ENCODE measurements around the gene ST3GAL6. TPM values are rescaled to one million over a fixed set of nuclear protein-coding genes. Genes with fewer than 3 reads are reported as not detected.

Gene ST3GAL6
- total RNA-seq, 1 experiment from 2014 or later, result 3.2 TPM

GRCh38 chr3:98779541-98780335 lies 16.6 kb downstream of the ST3GAL6 start:
- Mint-ChIP-seq H3K27me3 (ENCODE audit: unreplicated experiment) (no peaks in the 10 kb centered on the region), H3K4me1 (ENCODE audit: low read depth, unreplicated experiment) (peaks cover 36% of the 10 kb centered on the region), H3K36me3 (ENCODE audit: insufficient read depth, unreplicated experiment) (no peaks in the 10 kb centered on the region), H3K27ac (ENCODE audit: unreplicated experiment) (no peak overlapping the region), H3K9me3 (ENCODE audit: low read depth, unreplicated experiment) (no peaks in the 10 kb centered on the region), H3K4me3 (ENCODE audit: low read depth, unreplicated experiment) (no peak overlapping the region)
- CTCF ChIA-PET, result interaction anchor here (1.4 kb wide), 1 partner anchor 177 kb away, joined by 3 read pairs; no protein-coding TSS in a partner anchor
- intact Hi-C loops (cut with micrococcal nuclease; ENCODE audit: unreplicated experiment), result loop anchor here (5.0 kb wide), 1 partner anchor 37 kb away; no protein-coding TSS in a partner anchor
- TF ChIP-seq, protein P1, sequence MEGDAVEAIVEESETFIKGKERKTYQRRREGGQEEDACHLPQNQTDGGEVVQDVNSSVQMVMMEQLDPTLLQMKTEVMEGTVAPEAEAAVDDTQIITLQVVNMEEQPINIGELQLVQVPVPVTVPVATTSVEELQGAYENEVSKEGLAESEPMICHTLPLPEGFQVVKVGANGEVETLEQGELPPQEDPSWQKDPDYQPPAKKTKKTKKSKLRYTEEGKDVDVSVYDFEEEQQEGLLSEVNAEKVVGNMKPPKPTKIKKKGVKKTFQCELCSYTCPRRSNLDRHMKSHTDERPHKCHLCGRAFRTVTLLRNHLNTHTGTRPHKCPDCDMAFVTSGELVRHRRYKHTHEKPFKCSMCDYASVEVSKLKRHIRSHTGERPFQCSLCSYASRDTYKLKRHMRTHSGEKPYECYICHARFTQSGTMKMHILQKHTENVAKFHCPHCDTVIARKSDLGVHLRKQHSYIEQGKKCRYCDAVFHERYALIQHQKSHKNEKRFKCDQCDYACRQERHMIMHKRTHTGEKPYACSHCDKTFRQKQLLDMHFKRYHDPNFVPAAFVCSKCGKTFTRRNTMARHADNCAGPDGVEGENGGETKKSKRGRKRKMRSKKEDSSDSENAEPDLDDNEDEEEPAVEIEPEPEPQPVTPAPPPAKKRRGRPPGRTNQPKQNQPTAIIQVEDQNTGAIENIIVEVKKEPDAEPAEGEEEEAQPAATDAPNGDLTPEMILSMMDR (IDR thresholded peaks at IDR 0.05; ENCODE audit: unreplicated experiment), result no peak
- no TSS peak for BruUV-seq (replicated peaks)
- no peak for DNase-seq

GRCh38 chr3:98780343-98780742 lies 17.2 kb downstream of the ST3GAL6 start:
- H3K27ac Mint-ChIP-seq (ENCODE audit: unreplicated experiment), result no peak overlapping the region

GRCh38 chr3:98782824-98783500 lies 19.8 kb downstream of the ST3GAL6 start:
- TF ChIP-seq, protein P1 (IDR thresholded peaks at IDR 0.05; ENCODE audit: unreplicated experiment), result no peak
- DNase-seq, result no peak
- H3K36me3 Mint-ChIP-seq (ENCODE audit: insufficient read depth, unreplicated experiment), result no peaks in the 10 kb centered on the region
- no TSS peak for BruUV-seq (replicated peaks)
- no peak overlapping the region for H3K27ac Mint-ChIP-seq (ENCODE audit: unreplicated experiment)
- H3K27me3 Mint-ChIP-seq (ENCODE audit: unreplicated experiment), result no peaks in the 10 kb centered on the region
- H3K4me1 Mint-ChIP-seq (ENCODE audit: low read depth, unreplicated experiment), result peaks cover 45% of the 10 kb centered on the region
- no peaks in the 10 kb centered on the region for H3K9me3 Mint-ChIP-seq (ENCODE audit: low read depth, unreplicated experiment)
- intact Hi-C loops (cut with micrococcal nuclease; ENCODE audit: unreplicated experiment), result no loop called here
- CTCF ChIA-PET, result no interaction called here
- H3K4me3 Mint-ChIP-seq (ENCODE audit: low read depth, unreplicated experiment), result no peak overlapping the region

More at GRCh38 chr3:98780343-98780742, 17.2 kb downstream of the ST3GAL6 start:
- Mint-ChIP-seq H3K9me3 (ENCODE audit: low read depth, unreplicated experiment) (no peaks in the 10 kb centered on the region), H3K4me1 (ENCODE audit: low read depth, unreplicated experiment) (peaks cover 40% of the 10 kb centered on the region), H3K36me3 (ENCODE audit: insufficient read depth, unreplicated experiment) (no peaks in the 10 kb centered on the region), H3K27me3 (ENCODE audit: unreplicated experiment) (no peaks in the 10 kb centered on the region), H3K4me3 (ENCODE audit: low read depth, unreplicated experiment) (no peak overlapping the region)
- no TSS peak for BruUV-seq (replicated peaks)
- DNase-seq, result no peak
- TF ChIP-seq, protein P1 (IDR thresholded peaks at IDR 0.05; ENCODE audit: unreplicated experiment), result no peak
- intact Hi-C loops (cut with micrococcal nuclease; ENCODE audit: unreplicated experiment), result no loop called here
- CTCF ChIA-PET, result interaction anchor here (1.4 kb wide), 1 partner anchor 178 kb away, joined by 3 read pairs; no protein-coding TSS in a partner anchor

- Mint-ChIP-seq H3K27ac (ENCODE audit: unreplicated experiment) (no peak overlapping the region), H3K9me3 (ENCODE audit: low read depth, unreplicated experiment) (no peaks in the 10 kb centered on the region), H3K27me3 (ENCODE audit: unreplicated experiment) (no peaks in the 10 kb centered on the region), H3K4me1 (ENCODE audit: low read depth, unreplicated experiment) (peaks cover 34% of the 10 kb centered on the region), H3K36me3 (ENCODE audit: insufficient read depth, unreplicated experiment) (no peaks in the 10 kb centered on the region), H3K4me3 (ENCODE audit: low read depth, unreplicated experiment) (no peak overlapping the region)
- CTCF ChIA-PET, result no interaction called here
- no TSS peak for BruUV-seq (replicated peaks)
- DNase-seq, result no peak
- TF ChIP-seq, protein P1 (IDR thresholded peaks at IDR 0.05; ENCODE audit: unreplicated experiment), result no peak
- intact Hi-C loops (cut with micrococcal nuclease; ENCODE audit: unreplicated experiment), result no loop called here
Observed at GRCh38 chr3:98784042-98784441, 20.9 kb downstream of the ST3GAL6 start.
